ENCODE data around the gene TUBB2B. TPM values are rescaled to one million over a fixed set of nuclear protein-coding genes. Genes with fewer than 3 reads are reported as not detected.

TUBB2B gene
- total RNA-seq, 2 experiments from 2014 or later: 0.27 TPM; not detected in 1

DNA sequence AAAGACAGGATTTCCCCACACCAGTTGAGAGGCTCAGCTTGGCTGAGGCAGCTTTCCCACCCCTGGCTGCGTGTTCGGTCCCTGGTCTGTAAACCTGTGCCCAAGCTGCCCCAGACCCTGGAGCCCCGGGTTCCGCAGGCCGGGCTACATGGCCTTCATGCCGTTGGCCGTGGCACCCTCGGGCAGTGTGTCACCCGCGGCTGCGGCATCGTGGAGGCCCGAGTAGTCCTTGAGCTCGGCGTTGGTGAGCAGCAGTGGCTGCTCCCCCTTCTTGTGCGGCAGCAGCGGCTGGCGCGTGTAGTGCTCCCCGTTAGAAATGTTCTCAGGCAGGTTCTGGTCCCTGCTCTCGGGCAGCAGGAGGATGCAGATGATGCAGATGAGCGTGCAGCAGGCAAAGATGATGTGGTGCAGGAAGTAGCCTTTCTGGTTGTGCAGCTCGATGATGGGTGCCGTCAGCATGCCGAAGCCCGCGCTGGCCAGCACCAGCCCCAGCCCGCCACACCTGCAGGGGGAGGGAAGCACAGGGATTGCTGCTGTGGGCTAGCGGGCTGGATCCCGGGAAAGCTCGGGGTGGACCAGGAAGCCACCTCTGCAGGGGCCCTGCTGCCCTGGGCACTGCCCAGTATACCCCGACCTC lies 45.6 kb upstream of the TUBB2B start:
- BruUV-seq (replicated peaks): no TSS peak
- ChIA-PET CTCF (ENCODE audit: unreplicated experiment) (no interaction called here), POLR2A (interaction anchor here (1.1 kb wide), 1 partner anchor 13 kb away, joined by 4 read pairs; no protein-coding TSS in a partner anchor)
- H3K9me3 ChIP-seq (ENCODE audit: low read length): no peaks in the 10 kb centered on the region
- TF ChIP-seq, protein P1, sequence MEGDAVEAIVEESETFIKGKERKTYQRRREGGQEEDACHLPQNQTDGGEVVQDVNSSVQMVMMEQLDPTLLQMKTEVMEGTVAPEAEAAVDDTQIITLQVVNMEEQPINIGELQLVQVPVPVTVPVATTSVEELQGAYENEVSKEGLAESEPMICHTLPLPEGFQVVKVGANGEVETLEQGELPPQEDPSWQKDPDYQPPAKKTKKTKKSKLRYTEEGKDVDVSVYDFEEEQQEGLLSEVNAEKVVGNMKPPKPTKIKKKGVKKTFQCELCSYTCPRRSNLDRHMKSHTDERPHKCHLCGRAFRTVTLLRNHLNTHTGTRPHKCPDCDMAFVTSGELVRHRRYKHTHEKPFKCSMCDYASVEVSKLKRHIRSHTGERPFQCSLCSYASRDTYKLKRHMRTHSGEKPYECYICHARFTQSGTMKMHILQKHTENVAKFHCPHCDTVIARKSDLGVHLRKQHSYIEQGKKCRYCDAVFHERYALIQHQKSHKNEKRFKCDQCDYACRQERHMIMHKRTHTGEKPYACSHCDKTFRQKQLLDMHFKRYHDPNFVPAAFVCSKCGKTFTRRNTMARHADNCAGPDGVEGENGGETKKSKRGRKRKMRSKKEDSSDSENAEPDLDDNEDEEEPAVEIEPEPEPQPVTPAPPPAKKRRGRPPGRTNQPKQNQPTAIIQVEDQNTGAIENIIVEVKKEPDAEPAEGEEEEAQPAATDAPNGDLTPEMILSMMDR (conservative IDR thresholded peaks at IDR 0.05; ENCODE audit: low read length): no peak
- no peak for TF ChIP-seq EZH2phosphoT487 (IDR thresholded peaks at IDR 0.05; ENCODE audit: borderline replicate concordance, low read depth, low read length)
- no peaks in the 10 kb centered on the region for H3K79me2 ChIP-seq (ENCODE audit: insufficient read depth, low read depth, low read length)
- no peak for DNase-seq (ENCODE audit: low spot score)
- no peak overlapping the region for H3K27ac ChIP-seq (ENCODE audit: low read depth, low read length, poor library complexity, severe bottlenecking)
- no peaks in the 10 kb centered on the region for H4K20me1 ChIP-seq (ENCODE audit: insufficient read depth, low read length)
- no peak overlapping the region for H2AFZ ChIP-seq (ENCODE audit: low read length)
- no peaks in the 10 kb centered on the region for H3K9me2 ChIP-seq (ENCODE audit: insufficient read depth, low read length)
- intact Hi-C loops (cut with micrococcal nuclease; ENCODE audit: unreplicated experiment): no loop called here
- no peak overlapping the region for H3K4me3 ChIP-seq (ENCODE audit: low read depth, low read length, poor library complexity, severe bottlenecking)
- peaks cover 51% of the 10 kb centered on the region for H3K36me3 ChIP-seq (ENCODE audit: insufficient read depth, low read length)
- no peak overlapping the region for H3K4me2 ChIP-seq (ENCODE audit: low read length)
- H3K4me1 ChIP-seq (ENCODE audit: insufficient read depth, low read length, poor library complexity, severe bottlenecking): no peaks in the 10 kb centered on the region

DNA sequence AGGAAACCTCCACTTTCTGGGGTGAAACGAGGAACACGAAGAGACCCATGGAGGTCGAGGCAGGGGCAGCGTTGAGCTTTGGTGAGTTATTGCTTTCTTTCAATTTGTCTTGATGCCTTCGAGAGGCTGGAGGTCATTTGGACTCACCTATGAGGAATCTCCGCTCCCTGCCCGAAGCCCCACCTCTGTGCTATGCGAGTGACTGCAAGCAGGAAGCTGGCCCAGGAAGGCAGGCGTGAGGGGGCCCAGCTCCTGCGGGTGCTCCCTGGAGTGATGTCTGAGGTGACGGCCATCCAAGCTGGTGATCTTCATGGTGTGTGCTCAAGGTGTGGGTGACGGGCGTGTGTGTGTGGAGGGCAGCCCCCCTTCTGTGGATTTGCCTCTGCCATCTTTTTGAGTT lies 44.3 kb upstream of the TUBB2B start:
- ChIA-PET POLR2A (interaction anchor here (0.6 kb wide), 1 partner anchor 67 kb away, joined by 3 read pairs; no protein-coding TSS in a partner anchor), CTCF (ENCODE audit: unreplicated experiment) (no interaction called here)
- BruUV-seq (replicated peaks): no TSS peak
- Histone ChIP-seq H3K36me3 (ENCODE audit: insufficient read depth, low read length) (peaks cover 60% of the 10 kb centered on the region), H2AFZ (ENCODE audit: low read length) (no peak overlapping the region), H3K9me3 (ENCODE audit: low read length) (no peaks in the 10 kb centered on the region), H3K4me3 (ENCODE audit: low read depth, low read length, poor library complexity, severe bottlenecking) (no peak overlapping the region), H3K27ac (ENCODE audit: low read depth, low read length, poor library complexity, severe bottlenecking) (no peak overlapping the region), H3K79me2 (ENCODE audit: insufficient read depth, low read depth, low read length) (no peaks in the 10 kb centered on the region), H3K9me2 (ENCODE audit: insufficient read depth, low read length) (no peaks in the 10 kb centered on the region), H4K20me1 (ENCODE audit: insufficient read depth, low read length) (no peaks in the 10 kb centered on the region), H3K4me1 (ENCODE audit: insufficient read depth, low read length, poor library complexity, severe bottlenecking) (no peaks in the 10 kb centered on the region), H3K4me2 (ENCODE audit: low read length) (no peak overlapping the region)
- DNase-seq (ENCODE audit: low spot score): no peak
- TF ChIP-seq, protein P1 (conservative IDR thresholded peaks at IDR 0.05; ENCODE audit: low read length): no peak
- TF ChIP-seq EZH2phosphoT487 (IDR thresholded peaks at IDR 0.05; ENCODE audit: borderline replicate concordance, low read depth, low read length): no peak
- intact Hi-C loops (cut with micrococcal nuclease; ENCODE audit: unreplicated experiment): no loop called here

DNA sequence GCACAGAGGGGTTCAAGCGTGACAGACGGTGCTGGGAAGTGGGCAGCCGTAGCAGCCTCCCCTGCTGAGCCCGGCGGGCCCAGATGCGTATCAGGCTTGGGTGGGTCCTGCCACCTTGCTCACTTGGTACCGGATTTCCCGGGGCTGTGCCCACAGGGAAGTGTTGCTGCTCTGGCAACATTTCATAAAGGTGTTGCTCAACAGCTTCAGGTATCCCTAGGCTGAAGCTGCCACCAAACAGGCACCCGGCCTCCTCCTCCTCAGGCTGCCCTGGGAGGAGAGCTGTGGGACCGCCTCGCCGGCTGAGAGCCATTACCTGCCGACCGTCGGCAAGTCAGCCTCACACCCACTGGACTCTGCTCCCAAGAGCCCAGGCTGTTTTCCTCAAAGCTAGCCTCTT lies 42.8 kb upstream of the TUBB2B start:
- H4K20me1 ChIP-seq (ENCODE audit: insufficient read depth, low read length): 0 out of 2 replicates have a peak, but pooled peaks cover 4% of the 10 kb centered on the region
- CTCF ChIA-PET (ENCODE audit: unreplicated experiment): no interaction called here
- TF ChIP-seq, protein P1 (conservative IDR thresholded peaks at IDR 0.05; ENCODE audit: low read length): no peak
- no peak for TF ChIP-seq EZH2phosphoT487 (IDR thresholded peaks at IDR 0.05; ENCODE audit: borderline replicate concordance, low read depth, low read length)
- no peak overlapping the region for H3K4me3 ChIP-seq (ENCODE audit: low read depth, low read length, poor library complexity, severe bottlenecking)
- no peak overlapping the region for H3K27ac ChIP-seq (ENCODE audit: low read depth, low read length, poor library complexity, severe bottlenecking)
- no peaks in the 10 kb centered on the region for H3K79me2 ChIP-seq (ENCODE audit: insufficient read depth, low read depth, low read length)
- DNase-seq (ENCODE audit: low spot score): no peak
- no peaks in the 10 kb centered on the region for H3K9me3 ChIP-seq (ENCODE audit: low read length)
- H3K36me3 ChIP-seq (ENCODE audit: insufficient read depth, low read length): peaks cover 73% of the 10 kb centered on the region
- no peak overlapping the region for H3K4me2 ChIP-seq (ENCODE audit: low read length)
- H3K9me2 ChIP-seq (ENCODE audit: insufficient read depth, low read length): no peaks in the 10 kb centered on the region
- intact Hi-C loops (cut with micrococcal nuclease; ENCODE audit: unreplicated experiment): no loop called here
- POLR2A ChIA-PET: interaction anchor here (0.7 to 0.8 kb wide), 2 partner anchors 8 to 10 kb away, joined by 3 to 4 read pairs; no protein-coding TSS in a partner anchor
- H3K4me1 ChIP-seq (ENCODE audit: insufficient read depth, low read length, poor library complexity, severe bottlenecking): no peaks in the 10 kb centered on the region
- H2AFZ ChIP-seq (ENCODE audit: low read length): no peak overlapping the region
- BruUV-seq (replicated peaks): no TSS peak

Measured in OCI-LY7 (cell line).